ENCODE measurements around the gene METTL16.

DNA sequence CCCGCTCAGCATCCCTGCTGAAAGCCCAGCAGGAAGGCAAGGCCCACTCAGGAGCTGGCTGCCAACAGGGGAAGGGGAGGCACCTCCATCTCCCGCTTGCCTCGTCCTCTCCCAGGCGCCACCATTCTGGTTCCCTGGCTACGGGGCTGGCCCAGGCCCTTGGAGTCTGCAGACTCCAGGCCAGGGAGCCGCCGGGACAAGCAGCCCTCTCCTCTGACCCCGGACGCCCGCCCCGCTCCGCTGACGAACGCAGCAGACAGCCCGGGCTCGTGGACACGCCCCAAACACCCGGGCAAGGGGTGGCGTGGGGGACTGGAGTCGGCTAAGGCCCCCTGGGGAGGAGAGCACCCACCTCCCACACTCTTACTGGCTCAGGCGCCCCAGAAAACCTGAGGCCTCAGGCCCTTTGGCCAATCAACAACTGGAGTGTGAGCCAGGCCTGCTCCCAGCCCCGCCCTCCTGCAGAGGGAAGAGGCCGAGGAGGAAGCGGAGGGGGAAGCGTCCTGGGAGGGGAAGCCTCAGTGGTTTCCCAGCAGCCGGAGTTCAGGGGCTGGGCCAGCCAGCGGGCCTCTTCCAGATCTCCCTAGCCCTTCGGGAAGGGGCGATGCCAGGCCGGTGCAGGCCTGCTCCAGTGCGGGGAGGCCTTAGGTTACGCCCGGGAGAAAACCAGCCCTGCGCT lies 115.0 kb downstream of the METTL16 start:
- TF ChIP-seq, protein P1, sequence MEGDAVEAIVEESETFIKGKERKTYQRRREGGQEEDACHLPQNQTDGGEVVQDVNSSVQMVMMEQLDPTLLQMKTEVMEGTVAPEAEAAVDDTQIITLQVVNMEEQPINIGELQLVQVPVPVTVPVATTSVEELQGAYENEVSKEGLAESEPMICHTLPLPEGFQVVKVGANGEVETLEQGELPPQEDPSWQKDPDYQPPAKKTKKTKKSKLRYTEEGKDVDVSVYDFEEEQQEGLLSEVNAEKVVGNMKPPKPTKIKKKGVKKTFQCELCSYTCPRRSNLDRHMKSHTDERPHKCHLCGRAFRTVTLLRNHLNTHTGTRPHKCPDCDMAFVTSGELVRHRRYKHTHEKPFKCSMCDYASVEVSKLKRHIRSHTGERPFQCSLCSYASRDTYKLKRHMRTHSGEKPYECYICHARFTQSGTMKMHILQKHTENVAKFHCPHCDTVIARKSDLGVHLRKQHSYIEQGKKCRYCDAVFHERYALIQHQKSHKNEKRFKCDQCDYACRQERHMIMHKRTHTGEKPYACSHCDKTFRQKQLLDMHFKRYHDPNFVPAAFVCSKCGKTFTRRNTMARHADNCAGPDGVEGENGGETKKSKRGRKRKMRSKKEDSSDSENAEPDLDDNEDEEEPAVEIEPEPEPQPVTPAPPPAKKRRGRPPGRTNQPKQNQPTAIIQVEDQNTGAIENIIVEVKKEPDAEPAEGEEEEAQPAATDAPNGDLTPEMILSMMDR (IDR thresholded peaks at IDR 0.05) = no peak
- peak in 1 of 2 donors; percentile 68 for TF ChIP-seq POLR2A (IDR thresholded peaks at IDR 0.05)

All from thyroid gland (tissue), 4 donors.